Astrocyte (in vitro differentiated cells and primary cell): ENCODE data around the gene HNF4A. TPM values are rescaled to one million over a fixed set of nuclear protein-coding genes. Genes with fewer than 3 reads are reported as not detected.

ENCODE experiments used
- DNase-seq: peaks from one replicate; pipeline ENCODE4 v3.0.0-alpha.2; 2010; ENCODE audit warnings: low read depth
- FAIRE-seq: peaks from 2 replicates; lab custom pipeline; 2011; peaks lifted over from hg19 to GRCh38; lab: Jason Lieb, UNC
- H2AFZ ChIP-seq: 2 replicates; pipeline ENCODE4 v1.6.0; 2012; ENCODE audit warnings: low read depth, low read length, inconsistent platforms
- H3K27ac ChIP-seq: 2 replicates; pipeline ENCODE4 v1.5.1; 2011; ENCODE audit warnings: low read depth, low read length, inconsistent platforms
- H3K27me3 ChIP-seq: 2 replicates; pipeline ENCODE4 v1.6.0; 2011; ENCODE audit warnings: low read length, inconsistent platforms; ENCODE audit not compliant: insufficient read depth
- H3K36me3 ChIP-seq: 2 replicates; pipeline ENCODE4 v1.5.1; 2011; ENCODE audit warnings: low read length, inconsistent platforms; ENCODE audit not compliant: insufficient read depth
- H3K4me1 ChIP-seq: 2 replicates; pipeline ENCODE4 v1.5.1; 2011; ENCODE audit warnings: low read length, inconsistent platforms; ENCODE audit not compliant: insufficient read depth
- H3K4me2 ChIP-seq: 2 replicates; pipeline ENCODE4 v1.6.0; 2012; ENCODE audit warnings: low read length, inconsistent platforms
- H3K4me3 ChIP-seq: 2 replicates; pipeline ENCODE4 v1.5.1; 2011; ENCODE audit warnings: low read depth, mild to moderate bottlenecking, low read length, inconsistent platforms; ENCODE audit not compliant: insufficient read depth
- H3K79me2 ChIP-seq: 2 replicates; pipeline ENCODE4 v1.6.0; 2012; ENCODE audit warnings: mild to moderate bottlenecking, low read length, inconsistent platforms; ENCODE audit not compliant: insufficient read depth
- H3K9ac ChIP-seq: 2 replicates; pipeline ENCODE4 v1.6.0; 2012; ENCODE audit warnings: mild to moderate bottlenecking, low read length, inconsistent platforms
- H3K9me3 ChIP-seq: 2 replicates; pipeline ENCODE4 v1.5.1; 2012; ENCODE audit warnings: low read depth, mild to moderate bottlenecking, low read length, inconsistent platforms; ENCODE audit not compliant: insufficient read depth
- H4K20me1 ChIP-seq: 2 replicates; pipeline ENCODE4 v1.6.0; 2012; ENCODE audit warnings: low read length, inconsistent platforms; ENCODE audit not compliant: insufficient read depth
- H3K27ac Mint-ChIP-seq: one replicate; pipeline ENCODE4 v1.8.0; 2021; ENCODE audit warnings: mild to moderate bottlenecking, mixed read lengths; ENCODE audit not compliant: unreplicated experiment
- H3K27me3 Mint-ChIP-seq: one replicate; pipeline ENCODE4 v1.8.0; 2021; ENCODE audit warnings: low read depth, mixed read lengths; ENCODE audit not compliant: unreplicated experiment
- H3K36me3 Mint-ChIP-seq: one replicate; pipeline ENCODE4 v1.8.0; 2021; ENCODE audit warnings: low read depth, mixed read lengths; ENCODE audit not compliant: unreplicated experiment
- H3K4me1 Mint-ChIP-seq: one replicate; pipeline ENCODE4 v1.8.0; 2021; ENCODE audit warnings: low read depth, mixed read lengths; ENCODE audit not compliant: unreplicated experiment
- H3K4me3 Mint-ChIP-seq: one replicate; pipeline ENCODE4 v1.8.0; 2021; ENCODE audit warnings: mild to moderate bottlenecking, moderate library complexity, mixed read lengths; ENCODE audit not compliant: unreplicated experiment
- H3K9me3 Mint-ChIP-seq: one replicate; pipeline ENCODE4 v1.8.0; 2021; ENCODE audit warnings: mild to moderate bottlenecking, mixed read lengths; ENCODE audit not compliant: unreplicated experiment
- EZH2 ChIP-seq: IDR thresholded peaks from 2 replicates; pipeline ENCODE4 v1.6.1; 2012; ENCODE audit warnings: mild to moderate bottlenecking, low read length, inconsistent platforms; ENCODE audit not compliant: insufficient read depth
- total RNA-seq: library from RNA; stranded (reverse); gene quantifications from 2 replicates; pipeline ENCODE4 v1.2.1, GENCODE V29; 2021
- TF ChIP-seq, protein P1 (sequence below): IDR thresholded peaks from 2 replicates; pipeline ENCODE4 v1.5.1; 2011; ENCODE audit warnings: low read depth, mild to moderate bottlenecking, inconsistent platforms, low read length, moderate library complexity; ENCODE audit not compliant: insufficient read depth

The HNF4A gene
- total RNA-seq, 1 donor from 2014 or later: not detected

DNA sequence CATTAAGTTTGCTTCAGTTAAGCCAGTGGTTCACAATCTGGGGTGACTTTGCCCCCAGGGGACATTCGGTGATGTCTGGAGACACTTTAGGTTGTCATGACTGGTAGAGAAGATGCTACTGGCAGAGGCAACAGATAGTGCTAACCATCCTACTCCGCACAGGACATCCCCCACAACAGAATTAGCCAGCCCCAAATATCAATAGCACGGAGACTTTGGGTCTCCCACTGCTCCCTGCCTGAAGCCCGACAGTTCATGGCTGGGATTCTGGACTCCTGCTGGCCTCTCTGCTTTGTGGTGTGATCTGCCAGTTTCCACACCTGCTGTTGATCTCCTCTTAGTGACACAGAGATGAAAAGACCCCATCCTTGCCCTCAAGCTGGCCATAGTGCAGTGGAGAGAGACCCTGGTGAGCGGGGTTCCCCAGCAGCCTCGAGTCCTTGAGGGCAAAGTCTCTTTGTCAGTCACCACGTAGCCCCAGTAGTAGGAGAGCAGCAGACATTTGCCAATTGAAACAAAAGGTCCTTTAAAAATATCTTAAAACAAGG is 95.5 kb downstream of the HNF4A start:
- H3K36me3 Mint-ChIP-seq: no peaks in the 10 kb centered on the region
- H3K9me3 ChIP-seq: no peaks in the 10 kb centered on the region
- no peaks in the 10 kb centered on the region for H4K20me1 ChIP-seq
- DNase-seq (no peak), FAIRE-seq (no peak)
- no peak overlapping the region for H3K4me2 ChIP-seq
- no peak overlapping the region for H3K27ac Mint-ChIP-seq
- no peaks in the 10 kb centered on the region for H3K4me1 Mint-ChIP-seq
- no peaks in the 10 kb centered on the region for H3K36me3 ChIP-seq
- H3K27ac ChIP-seq: no peak overlapping the region
- H3K9me3 Mint-ChIP-seq: no peaks in the 10 kb centered on the region
- TF ChIP-seq, protein P1, sequence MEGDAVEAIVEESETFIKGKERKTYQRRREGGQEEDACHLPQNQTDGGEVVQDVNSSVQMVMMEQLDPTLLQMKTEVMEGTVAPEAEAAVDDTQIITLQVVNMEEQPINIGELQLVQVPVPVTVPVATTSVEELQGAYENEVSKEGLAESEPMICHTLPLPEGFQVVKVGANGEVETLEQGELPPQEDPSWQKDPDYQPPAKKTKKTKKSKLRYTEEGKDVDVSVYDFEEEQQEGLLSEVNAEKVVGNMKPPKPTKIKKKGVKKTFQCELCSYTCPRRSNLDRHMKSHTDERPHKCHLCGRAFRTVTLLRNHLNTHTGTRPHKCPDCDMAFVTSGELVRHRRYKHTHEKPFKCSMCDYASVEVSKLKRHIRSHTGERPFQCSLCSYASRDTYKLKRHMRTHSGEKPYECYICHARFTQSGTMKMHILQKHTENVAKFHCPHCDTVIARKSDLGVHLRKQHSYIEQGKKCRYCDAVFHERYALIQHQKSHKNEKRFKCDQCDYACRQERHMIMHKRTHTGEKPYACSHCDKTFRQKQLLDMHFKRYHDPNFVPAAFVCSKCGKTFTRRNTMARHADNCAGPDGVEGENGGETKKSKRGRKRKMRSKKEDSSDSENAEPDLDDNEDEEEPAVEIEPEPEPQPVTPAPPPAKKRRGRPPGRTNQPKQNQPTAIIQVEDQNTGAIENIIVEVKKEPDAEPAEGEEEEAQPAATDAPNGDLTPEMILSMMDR: no peak
- no peak for TF ChIP-seq EZH2
- no peaks in the 10 kb centered on the region for H3K4me1 ChIP-seq
- H3K79me2 ChIP-seq: no peaks in the 10 kb centered on the region
- H3K27me3 ChIP-seq: peaks cover 13% of the 10 kb centered on the region
- H3K27me3 Mint-ChIP-seq: peaks cover 31% of the 10 kb centered on the region
- H2AFZ ChIP-seq: no peak overlapping the region
- no peak overlapping the region for H3K4me3 ChIP-seq
- H3K9ac ChIP-seq: no peak overlapping the region
- no peak overlapping the region for H3K4me3 Mint-ChIP-seq

DNA sequence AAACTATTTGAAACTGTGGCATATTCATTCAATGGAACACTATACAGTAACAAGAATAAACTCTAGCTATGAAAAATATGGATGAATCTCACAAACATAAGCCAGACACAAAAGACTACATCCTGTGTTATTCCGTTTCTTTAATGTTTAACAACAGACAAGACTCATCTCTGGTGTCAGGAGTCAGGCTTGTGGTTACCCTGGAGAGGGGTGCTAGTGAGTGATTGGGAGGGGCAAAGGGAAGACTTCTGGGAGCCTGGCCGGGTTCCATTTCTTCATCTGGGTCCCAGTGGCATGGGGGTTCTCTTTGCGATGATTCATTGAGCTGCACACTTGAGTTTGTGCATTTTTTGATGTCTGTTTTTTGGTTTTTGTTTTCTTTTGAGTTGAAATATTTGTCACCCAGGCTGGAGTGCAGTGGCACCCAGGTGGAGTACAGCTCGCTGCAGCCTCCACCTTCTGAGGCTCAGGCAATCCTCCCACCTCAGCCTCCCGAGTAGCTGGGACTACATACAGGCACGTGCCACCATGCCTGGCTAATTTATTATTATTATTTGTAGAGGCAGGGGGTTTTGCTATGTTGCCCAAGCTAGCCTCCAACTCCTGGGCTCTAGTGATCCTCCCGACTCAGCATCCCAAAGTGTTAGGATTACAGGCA is 98.9 kb downstream of the HNF4A start:
- no peak for TF ChIP-seq EZH2
- TF ChIP-seq, protein P1: no peak
- no peak overlapping the region for H3K4me3 Mint-ChIP-seq
- Histone ChIP-seq H3K27ac (no peak overlapping the region), H3K4me3 (no peak overlapping the region), H2AFZ (no peak overlapping the region), H3K79me2 (no peaks in the 10 kb centered on the region), H3K4me2 (no peak overlapping the region), H3K9me3 (no peaks in the 10 kb centered on the region), H3K9ac (no peak overlapping the region), H3K4me1 (no peaks in the 10 kb centered on the region), H3K36me3 (no peaks in the 10 kb centered on the region), H4K20me1 (no peaks in the 10 kb centered on the region), H3K27me3 (peaks cover 15% of the 10 kb centered on the region)
- no peak for DNase-seq
- no peaks in the 10 kb centered on the region for H3K9me3 Mint-ChIP-seq
- no peaks in the 10 kb centered on the region for H3K36me3 Mint-ChIP-seq
- no peak for FAIRE-seq
- peaks cover 9% of the 10 kb centered on the region for H3K27me3 Mint-ChIP-seq
- H3K4me1 Mint-ChIP-seq: no peaks in the 10 kb centered on the region
- no peak overlapping the region for H3K27ac Mint-ChIP-seq

GRCh38 chr20:44455126-44455525 is 99.6 kb downstream of the HNF4A start:
- no peaks in the 10 kb centered on the region for H3K79me2 ChIP-seq
- H3K4me2 ChIP-seq: no peak overlapping the region
- no peaks in the 10 kb centered on the region for H3K4me1 Mint-ChIP-seq
- peaks cover 15% of the 10 kb centered on the region for H3K27me3 ChIP-seq
- TF ChIP-seq EZH2: no peak
- TF ChIP-seq, protein P1: no peak
- no peak overlapping the region for H3K4me3 Mint-ChIP-seq
- DNase-seq (no peak), FAIRE-seq (no peak)
- no peaks in the 10 kb centered on the region for H3K4me1 ChIP-seq
- peaks cover 8% of the 10 kb centered on the region for H3K27me3 Mint-ChIP-seq
- H3K36me3 Mint-ChIP-seq: no peaks in the 10 kb centered on the region
- H3K36me3 ChIP-seq: no peaks in the 10 kb centered on the region
- no peak overlapping the region for H3K9ac ChIP-seq
- H4K20me1 ChIP-seq: no peaks in the 10 kb centered on the region
- H3K4me3 ChIP-seq: no peak overlapping the region
- no peak overlapping the region for H2AFZ ChIP-seq
- no peak overlapping the region for H3K27ac ChIP-seq
- H3K27ac Mint-ChIP-seq: no peak overlapping the region
- no peaks in the 10 kb centered on the region for H3K9me3 ChIP-seq
- H3K9me3 Mint-ChIP-seq: no peaks in the 10 kb centered on the region
